Activated CD8-positive, alpha-beta memory T cell treated with anti-CD3 and anti-CD28 coated beads, Interleukin-2, amount 50 U/mL, for 1 hour (primary cell): ENCODE results near the gene RO60.

Source experiments
- DNase-seq: peaks from one replicate; pipeline ENCODE4 v3.0.0-alpha.2; 2020; ENCODE audit errors: extremely low read depth

RO60 gene

GRCh38 chr1:193108471-193108870, 49.1 kb downstream of the RO60 start:
- DNase-seq: no peak
